GM10266 (cell line): Measurements from ENCODE around the gene PHACTR1.

Experiments
- DNase-seq: peaks from one replicate; pipeline ENCODE4 v3.0.0; 2012; ENCODE audit errors: extremely low spot score
- TF ChIP-seq, protein P1 (sequence below): IDR thresholded peaks from 2 replicates; pipeline ENCODE4 v1.5.1; 2012; ENCODE audit warnings: mild to moderate bottlenecking, low read depth; ENCODE audit not compliant: control insufficient read depth, insufficient read depth; ENCODE audit errors: missing control alignments

PHACTR1 gene

DNA sequence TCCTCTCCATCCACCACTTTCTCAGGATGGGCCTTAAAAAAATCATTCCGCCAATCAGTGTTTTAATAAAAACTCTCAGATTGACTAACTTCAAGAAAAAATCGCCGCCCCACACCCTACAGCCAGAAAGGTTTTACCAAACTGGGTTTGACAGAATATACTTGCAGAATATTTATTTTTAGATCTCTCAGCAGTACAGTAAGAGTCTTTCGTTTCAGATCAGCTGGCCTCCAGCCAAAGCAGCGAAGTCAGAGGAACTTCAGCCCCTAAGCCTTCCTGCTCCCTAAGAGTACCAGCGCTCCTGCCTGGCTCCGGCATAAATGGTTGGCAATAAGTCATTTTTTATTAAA, 587.1 kb downstream of the PHACTR1 start:
- TF ChIP-seq, protein P1, sequence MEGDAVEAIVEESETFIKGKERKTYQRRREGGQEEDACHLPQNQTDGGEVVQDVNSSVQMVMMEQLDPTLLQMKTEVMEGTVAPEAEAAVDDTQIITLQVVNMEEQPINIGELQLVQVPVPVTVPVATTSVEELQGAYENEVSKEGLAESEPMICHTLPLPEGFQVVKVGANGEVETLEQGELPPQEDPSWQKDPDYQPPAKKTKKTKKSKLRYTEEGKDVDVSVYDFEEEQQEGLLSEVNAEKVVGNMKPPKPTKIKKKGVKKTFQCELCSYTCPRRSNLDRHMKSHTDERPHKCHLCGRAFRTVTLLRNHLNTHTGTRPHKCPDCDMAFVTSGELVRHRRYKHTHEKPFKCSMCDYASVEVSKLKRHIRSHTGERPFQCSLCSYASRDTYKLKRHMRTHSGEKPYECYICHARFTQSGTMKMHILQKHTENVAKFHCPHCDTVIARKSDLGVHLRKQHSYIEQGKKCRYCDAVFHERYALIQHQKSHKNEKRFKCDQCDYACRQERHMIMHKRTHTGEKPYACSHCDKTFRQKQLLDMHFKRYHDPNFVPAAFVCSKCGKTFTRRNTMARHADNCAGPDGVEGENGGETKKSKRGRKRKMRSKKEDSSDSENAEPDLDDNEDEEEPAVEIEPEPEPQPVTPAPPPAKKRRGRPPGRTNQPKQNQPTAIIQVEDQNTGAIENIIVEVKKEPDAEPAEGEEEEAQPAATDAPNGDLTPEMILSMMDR, result no peak
- peak; percentile 73 for DNase-seq

DNA sequence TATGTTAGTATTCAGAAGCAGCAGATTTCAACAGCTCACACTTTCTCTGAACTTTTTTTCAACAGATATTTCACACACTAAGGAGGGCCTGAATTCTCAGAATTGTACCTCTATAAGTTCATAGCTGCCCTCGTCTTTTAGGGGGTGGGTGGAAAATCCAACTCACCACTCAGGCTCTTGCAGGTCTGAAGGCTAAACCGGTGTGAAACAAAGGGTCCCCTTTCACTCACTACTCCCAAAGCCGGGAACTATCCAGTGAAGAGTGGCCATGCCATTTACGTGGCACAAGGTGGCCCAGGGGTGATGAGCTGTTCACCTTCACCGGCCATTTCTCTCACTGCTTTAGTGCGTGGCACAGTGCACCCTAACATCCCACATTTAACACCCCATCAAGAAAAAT, 587.5 kb downstream of the PHACTR1 start:
- TF ChIP-seq, protein P1, result no peak
- DNase-seq, result no peak

DNA sequence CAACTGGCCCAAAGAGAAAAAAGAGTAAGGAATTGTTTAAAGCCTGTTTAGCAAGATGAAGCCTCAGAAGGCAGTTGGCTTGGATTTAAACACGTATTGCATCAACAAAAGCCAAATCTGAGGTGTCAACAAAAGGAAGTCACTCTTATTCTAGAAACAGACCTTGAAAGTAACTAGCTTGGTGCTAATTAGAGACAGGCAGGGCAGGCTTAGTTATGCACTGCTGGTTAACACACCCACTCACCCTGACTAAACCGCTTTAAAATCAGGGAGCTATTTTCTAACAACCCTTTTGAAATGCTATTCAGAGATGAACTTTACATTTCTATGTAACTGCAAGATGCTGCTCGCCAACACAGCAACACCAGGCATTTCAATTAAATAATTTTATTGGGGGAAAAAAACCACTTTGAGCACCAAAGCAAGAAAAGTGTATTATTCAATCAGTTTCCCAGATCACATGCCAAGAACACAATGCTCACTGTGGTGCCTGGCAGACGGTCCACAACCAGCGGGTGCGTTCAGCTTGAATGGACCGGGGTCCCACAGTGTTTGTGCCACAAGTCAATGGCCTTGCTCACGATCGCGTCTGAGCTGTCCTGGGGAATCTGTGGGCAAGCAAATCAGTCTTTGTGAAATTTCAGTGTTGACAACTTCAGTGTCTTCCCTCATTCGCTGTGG, 588.2 kb downstream of the PHACTR1 start:
- TF ChIP-seq, protein P1, result no peak
- DNase-seq, result peak; percentile 58

DNA sequence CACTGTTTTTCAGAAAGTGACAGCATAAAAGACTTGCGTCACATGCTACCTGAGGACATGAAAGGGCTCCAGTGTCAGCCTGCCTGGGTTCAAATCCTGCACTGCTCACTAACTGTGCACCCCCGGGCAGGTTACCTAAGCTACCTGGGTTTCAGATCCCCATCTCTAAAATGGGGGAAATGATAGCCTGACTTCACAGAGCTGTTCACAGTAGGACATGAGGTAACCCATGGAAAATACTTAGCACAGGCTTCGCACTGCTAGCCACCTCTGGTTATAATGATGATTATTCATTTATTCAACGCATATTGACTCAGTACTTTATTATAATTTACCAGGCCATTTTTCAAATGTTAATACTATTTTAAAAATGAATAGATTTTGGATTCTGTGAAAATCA, 588.7 kb downstream of the PHACTR1 start:
- TF ChIP-seq, protein P1, result no peak
- DNase-seq, result no peak

DNA sequence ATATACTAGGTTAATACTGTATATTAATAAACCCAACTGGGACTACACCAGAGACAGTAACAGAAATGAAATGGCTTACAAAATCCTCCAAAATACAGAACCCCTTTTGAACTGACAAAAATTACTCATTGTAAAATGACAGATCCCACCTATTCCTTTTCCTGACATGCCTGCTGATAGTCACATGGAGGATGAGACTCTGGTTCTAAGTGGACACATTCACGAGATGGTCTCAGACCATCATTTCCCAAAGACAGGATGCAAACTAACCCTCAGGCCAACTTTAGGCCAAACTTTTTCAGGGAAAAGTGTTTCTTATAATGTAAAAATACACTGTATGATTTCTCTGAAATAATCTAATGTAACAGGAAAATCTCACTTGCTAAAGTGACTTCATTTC, 589.2 kb downstream of the PHACTR1 start:
- DNase-seq, result no peak
- TF ChIP-seq, protein P1, result no peak

DNA sequence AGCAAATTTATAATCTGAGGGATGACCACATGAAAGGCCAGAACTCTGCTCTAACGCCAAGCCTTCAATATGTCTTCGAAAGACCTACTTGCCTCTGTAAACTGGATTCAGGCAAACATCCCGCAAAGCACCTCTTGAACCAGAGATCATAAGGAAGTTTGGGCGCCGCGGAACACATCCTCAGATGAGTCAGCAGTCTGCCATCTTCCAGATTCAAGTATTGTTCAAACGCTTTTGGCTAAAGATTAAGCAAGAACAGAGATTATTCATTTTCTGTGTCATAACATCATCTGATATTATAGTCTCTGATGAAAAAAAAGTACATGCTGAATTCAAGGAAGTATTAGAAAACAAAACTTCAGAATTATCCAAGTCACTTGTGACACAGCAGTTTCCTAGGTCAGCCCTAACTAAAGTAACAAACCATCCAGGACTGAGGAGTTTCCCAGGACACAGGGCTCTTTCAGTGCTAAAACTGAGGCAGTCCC, 591.0 kb downstream of the PHACTR1 start:
- no peak for DNase-seq
- TF ChIP-seq, protein P1, result no peak

DNA sequence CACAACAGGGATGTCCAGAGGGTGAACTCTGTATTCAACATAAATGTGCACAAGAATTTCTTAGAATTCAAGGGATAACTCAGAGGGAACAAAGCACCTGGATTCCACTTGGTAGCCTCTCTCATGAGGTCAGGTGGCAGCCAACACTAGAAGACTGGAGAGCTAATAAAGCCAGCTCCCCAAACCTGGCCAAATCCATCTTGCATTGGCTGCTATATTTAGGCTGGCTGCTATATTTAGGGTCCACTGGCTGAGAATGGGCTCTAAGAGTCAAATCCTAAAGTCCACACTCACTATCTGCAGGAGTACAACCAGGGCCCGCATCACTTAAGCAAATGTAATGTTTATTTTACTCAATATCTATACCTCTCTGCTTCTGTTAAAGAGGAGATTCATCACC, 591.8 kb downstream of the PHACTR1 start:
- no peak for DNase-seq
- TF ChIP-seq, protein P1, result no peak
